Cardiac ventricle fibroblast (primary cell): Measurements from ENCODE around the gene SULT1E1. TPM values are rescaled to one million over a fixed set of nuclear protein-coding genes. Genes with fewer than 3 reads are reported as not detected.

Experiments
- total RNA-seq: library from RNA; depleted of rRNA; stranded (reverse); fragments of >200 nt; gene quantifications from 2 replicates; pipeline ENCODE4 v1.2.3, GENCODE V29; 2015

SULT1E1 gene, protein sequence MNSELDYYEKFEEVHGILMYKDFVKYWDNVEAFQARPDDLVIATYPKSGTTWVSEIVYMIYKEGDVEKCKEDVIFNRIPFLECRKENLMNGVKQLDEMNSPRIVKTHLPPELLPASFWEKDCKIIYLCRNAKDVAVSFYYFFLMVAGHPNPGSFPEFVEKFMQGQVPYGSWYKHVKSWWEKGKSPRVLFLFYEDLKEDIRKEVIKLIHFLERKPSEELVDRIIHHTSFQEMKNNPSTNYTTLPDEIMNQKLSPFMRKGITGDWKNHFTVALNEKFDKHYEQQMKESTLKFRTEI
- 0.20 and 0.44 TPM in 2 replicates for total RNA-seq

DNA sequence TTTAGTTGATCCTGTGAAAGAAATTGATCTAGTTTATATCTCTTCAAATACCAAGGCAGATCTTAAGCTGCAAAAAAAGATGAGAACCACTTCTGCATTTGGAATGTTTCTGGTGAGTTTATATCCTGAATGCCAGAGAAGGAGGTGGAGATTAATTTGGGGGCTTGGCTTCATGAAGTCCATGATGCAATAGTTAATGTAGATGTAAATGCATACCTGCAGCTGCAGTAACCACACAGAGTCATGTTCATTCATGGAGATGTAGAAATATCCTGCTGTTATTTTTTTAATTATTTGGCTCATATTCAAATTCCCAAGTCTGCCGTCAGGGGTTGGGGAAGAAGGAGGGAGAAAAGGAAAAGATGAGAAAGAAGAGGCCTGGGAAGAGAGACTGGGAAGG lies at the start of gene SULT1E1:
Gene SULT1E1 (minus strand): TSS at position 94 of the 400 bp plus-strand sequence. CDS start 2,501 bp downstream, outside the sequence.

Other genes with a start within 250 kb of the SULT1E1 start
- not detected in 2 replicates for gene UGT2A2, start 220.5 kb downstream of the SULT1E1 start, total RNA-seq
- not detected in 2 replicates for gene UGT2A1, start 206.9 kb downstream of the SULT1E1 start, total RNA-seq
- gene SULT1B1, start 99.5 kb downstream of the SULT1E1 start, total RNA-seq, result 0.05 TPM in 1 of 2 replicates, not detected in the other
- not detected in 2 replicates for gene CSN1S1, start 70.9 kb upstream of the SULT1E1 start, total RNA-seq
- gene CSN2, start 105.6 kb upstream of the SULT1E1 start, total RNA-seq, result not detected in 2 replicates
- gene STATH, start 135.8 kb upstream of the SULT1E1 start, total RNA-seq, result not detected in 2 replicates
- not detected in 2 replicates for gene HTN3, start 168.3 kb upstream of the SULT1E1 start, total RNA-seq
- not detected in 2 replicates for gene HTN1, start 190.3 kb upstream of the SULT1E1 start, total RNA-seq